ENCODE results near the gene OTOG.

- TF ChIP-seq EZH2phosphoT487 (IDR thresholded peaks at IDR 0.05; ENCODE audit: borderline replicate concordance, low read length) (no peak), CTCF (conservative IDR thresholded peaks at IDR 0.05; ENCODE audit: low read depth, low read length) (peak; percentile 24; the same call in 1 of the 2 replicates)
Observed at GRCh38 chr11:17548444-17548843, 1.4 kb downstream of the OTOG start.
